Measurements from ENCODE around the gene KRT79. TPM values are rescaled to one million over a fixed set of nuclear protein-coding genes. Genes with fewer than 3 reads are reported as not detected.
A peak's percentile ranks its signal among the peaks of the same experiment; 100 is the strongest.
"Not testable (repeated sequence)": the region's sequence is repeated elsewhere in the genome, so short reads cannot be mapped to it uniquely, and the experiment has no call there.

The KRT79 gene
- total RNA-seq, 1 donor from 2014 or later, result not detected

GRCh38 chr12:52861511-52861910 lies 27.4 kb upstream of the KRT79 start:
- no peak for DNase-seq (ENCODE audit: low read depth in 2 of 2)

- peak in 1 of 2 donors; percentile 16 for DNase-seq (ENCODE audit: low read depth in 2 of 2)
Measured at GRCh38 chr12:52860102-52860823, 26.2 kb upstream of the KRT79 start.

DNA sequence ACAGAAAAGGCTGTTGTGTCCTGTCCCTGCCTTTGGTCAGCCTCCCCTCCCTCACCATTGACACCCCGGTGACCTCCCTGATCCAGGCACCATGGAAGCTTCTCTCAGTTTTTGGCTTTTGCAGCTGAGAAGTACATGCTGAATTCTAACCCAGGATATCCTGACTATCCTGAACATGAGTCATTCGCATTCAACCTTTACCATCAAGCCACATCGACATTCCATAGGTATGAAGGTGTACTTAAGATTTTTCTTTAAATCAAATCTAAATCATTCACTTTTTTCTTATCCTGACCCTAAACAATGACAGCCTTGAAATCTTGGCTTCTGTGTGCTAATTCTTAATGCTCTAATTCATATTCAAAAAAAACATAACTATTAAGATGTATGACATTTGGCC lies 23.4 kb upstream of the KRT79 start:
- no peak for DNase-seq (ENCODE audit: low read depth in 2 of 2)

- DNase-seq (ENCODE audit: low read depth in 2 of 2), result no peak
Measured at GRCh38 chr12:52856787-52857186, 22.7 kb upstream of the KRT79 start.

DNA sequence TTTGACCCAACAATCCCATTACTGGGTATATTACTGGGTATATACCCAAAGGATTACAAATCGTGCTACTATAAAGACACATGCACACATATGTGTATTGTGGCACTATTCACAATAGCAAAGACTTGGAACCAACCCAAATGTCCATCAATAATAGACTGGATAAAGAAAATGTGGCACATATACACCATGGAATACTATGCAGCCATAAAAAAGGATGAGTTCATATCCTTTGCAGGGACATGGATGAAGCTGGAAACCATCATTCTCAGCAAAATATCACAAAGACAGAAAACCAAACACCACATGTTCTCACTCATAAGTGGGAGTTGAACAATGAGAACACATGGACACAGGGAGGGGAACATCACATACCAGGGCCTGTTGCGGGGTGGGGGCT lies 22.0 kb upstream of the KRT79 start:
- not testable (repeated sequence) for DNase-seq (ENCODE audit: low read depth in 2 of 2)

GRCh38 chr12:52851787-52852186 lies 17.7 kb upstream of the KRT79 start:
- DNase-seq (ENCODE audit: low read depth in 2 of 2), result no peak

- no peak for DNase-seq (ENCODE audit: low read depth in 2 of 2)
Measured at GRCh38 chr12:52850681-52851080, 16.6 kb upstream of the KRT79 start.

GRCh38 chr12:52849511-52849910 lies 15.4 kb upstream of the KRT79 start:
- no peak for DNase-seq (ENCODE audit: low read depth in 2 of 2)

GRCh38 chr12:52848661-52849255 lies 14.6 kb upstream of the KRT79 start, which contains the start of gene KRT78:
Gene KRT78 (minus strand): TSS chr12:52848994. CDS start chr12:52848930, 64 bp downstream.
- DNase-seq (ENCODE audit: low read depth in 2 of 2), result no peak

DNA sequence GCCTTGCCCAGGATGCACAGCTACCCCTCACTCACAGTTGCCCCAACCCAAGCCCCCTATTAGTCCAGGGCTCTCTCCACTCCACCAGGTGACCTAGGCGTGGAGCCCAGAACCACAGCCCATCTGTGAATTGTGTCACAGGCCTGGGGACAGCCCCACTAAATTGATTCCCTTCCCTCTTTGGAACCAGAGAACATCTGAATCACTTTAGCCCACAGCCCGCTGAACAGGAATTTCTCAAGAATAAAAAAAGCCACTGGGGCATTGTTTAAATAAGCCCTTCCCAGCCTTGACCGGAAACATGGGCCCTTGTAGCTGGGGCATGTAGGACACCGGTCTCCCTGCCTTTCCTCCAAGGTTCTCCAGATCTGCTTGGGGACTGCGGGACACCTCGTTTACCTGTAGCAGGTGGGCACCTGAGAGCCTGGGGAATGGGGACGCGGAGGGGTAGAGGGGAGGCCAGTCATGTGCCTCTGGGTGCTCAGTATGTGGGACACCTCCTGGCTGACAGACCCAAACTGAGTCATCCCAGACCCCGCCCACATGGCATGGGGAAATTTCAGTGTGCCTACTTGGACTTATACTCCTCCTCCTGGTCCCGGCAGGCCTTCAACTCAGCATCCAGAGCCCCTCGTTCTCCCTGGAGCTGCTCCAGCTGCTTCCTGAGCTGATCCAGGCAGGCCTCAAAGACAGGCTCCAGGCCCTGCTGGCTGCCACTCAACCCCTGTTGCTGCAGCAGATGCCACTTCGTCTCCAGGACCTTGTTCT lies 13.4 kb upstream of the KRT79 start:
- DNase-seq (ENCODE audit: low read depth in 2 of 2), result no peak

GRCh38 chr12:52846356-52846970 lies 12.4 kb upstream of the KRT79 start:
- DNase-seq (ENCODE audit: low read depth in 2 of 2), result no peak

DNA sequence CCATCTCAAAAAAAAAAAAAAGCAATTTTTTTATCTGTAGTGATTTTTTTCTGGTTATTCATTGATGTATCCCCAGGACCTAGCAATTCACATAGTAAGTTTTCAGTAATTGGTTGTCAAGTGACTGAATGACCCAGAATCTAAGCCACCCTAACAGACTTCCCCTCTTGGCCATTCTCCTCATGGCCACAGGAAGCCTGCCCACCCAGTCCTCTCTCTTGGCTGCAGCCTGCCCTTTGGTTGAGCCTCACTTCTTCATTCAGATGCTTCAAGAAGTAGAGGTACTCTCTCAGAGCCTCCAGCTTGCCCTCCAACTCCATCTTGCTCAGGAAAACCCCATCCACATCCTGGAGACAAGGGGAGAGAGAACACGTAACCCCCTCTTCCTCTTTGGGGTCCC lies 11.8 kb upstream of the KRT79 start:
- no peak for DNase-seq (ENCODE audit: low read depth in 2 of 2)

DNA sequence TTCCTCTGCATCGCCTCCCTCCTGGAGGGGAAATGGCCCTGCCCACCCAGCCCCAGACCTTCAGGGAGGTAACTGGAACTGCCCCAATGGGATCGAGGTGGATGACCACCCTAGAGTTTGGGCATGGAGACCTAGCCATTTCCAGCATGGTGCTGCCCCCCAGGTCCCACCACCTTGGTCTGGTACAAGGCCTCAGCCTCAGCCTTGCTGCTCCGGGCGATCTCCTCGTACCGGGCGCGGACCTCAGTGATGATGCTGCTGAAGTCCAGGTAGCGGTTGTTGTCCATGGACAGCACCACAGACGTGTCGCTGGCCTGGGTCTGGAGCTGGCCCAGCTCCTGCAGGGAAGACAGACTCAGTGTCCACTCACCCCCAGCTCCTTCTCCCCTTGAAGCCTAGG lies 10.3 kb upstream of the KRT79 start:
- no peak for DNase-seq (ENCODE audit: low read depth in 2 of 2)

GRCh38 chr12:52839436-52840105 lies 5.5 kb upstream of the KRT79 start:
- DNase-seq (ENCODE audit: low read depth in 2 of 2), result no peak

- DNase-seq (ENCODE audit: low read depth in 2 of 2), result no peak
Measured at GRCh38 chr12:52838609-52839435, 4.7 kb upstream of the KRT79 start.

- DNase-seq (ENCODE audit: low read depth in 2 of 2), result peak in 1 of 2 donors; percentile 54
Measured at GRCh38 chr12:52837781-52838608, 3.9 kb upstream of the KRT79 start.

DNA sequence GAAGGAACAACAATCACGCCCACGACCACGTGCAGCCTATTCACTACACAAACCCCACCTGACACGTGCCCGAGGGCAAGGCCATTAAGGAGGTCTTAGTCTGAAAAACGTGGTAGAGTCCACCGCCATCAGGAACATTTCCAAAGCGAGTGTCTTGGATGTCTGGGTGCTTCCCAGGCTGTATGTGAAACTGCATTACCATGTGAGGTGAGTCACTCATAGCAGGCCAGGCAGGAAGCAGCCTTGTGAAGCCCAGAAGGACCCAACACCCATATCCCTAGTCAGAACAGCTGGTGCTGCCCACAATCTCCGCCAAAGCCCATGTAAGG lies 3.3 kb upstream of the KRT79 start:
- peak; percentile 13 to 92 for DNase-seq (ENCODE audit: low read depth in 2 of 2)

GRCh38 chr12:52836491-52837412 lies 2.6 kb upstream of the KRT79 start:
- no peak for DNase-seq (ENCODE audit: low read depth in 2 of 2)

- DNase-seq (ENCODE audit: low read depth in 2 of 2), result peak; percentile 14 to 89
Measured at GRCh38 chr12:52836042-52836466, 1.9 kb upstream of the KRT79 start.

Measured in lung microvascular endothelial cell (primary cell).